Transverse colon (tissue), 4 donors: Measurements from ENCODE around the gene AQP11. TPM values are rescaled to one million over a fixed set of nuclear protein-coding genes. Genes with fewer than 3 reads are reported as not detected.
A peak's percentile ranks its signal among the peaks of the same experiment; 100 is the strongest.

Source experiments
- DNase-seq: peaks from one replicate; pipeline ENCODE4 v3.0.0-alpha.2; 2019
- H3K27ac ChIP-seq, 4 donors: fragments of 200-600 bp; sonication (generic); 2 replicates each; pipeline ENCODE4 v1.5.1; 2016 to 2018; ENCODE audit warnings: inconsistent platforms in 4 of 4
- H3K27me3 ChIP-seq: fragments of 200-600 bp; sonication (generic); 2 replicates; pipeline ENCODE4 v1.5.1; 2017; ENCODE audit warnings: inconsistent platforms
- H3K36me3 ChIP-seq, 4 donors: fragments of 200-600 bp; sonication (generic); 2 replicates each; pipeline ENCODE4 v1.5.1; 2017 to 2019; ENCODE audit warnings: inconsistent platforms in 4 of 4
- H3K4me1 ChIP-seq, 4 donors: fragments of 200-600 bp; sonication (generic); 2 replicates each; pipeline ENCODE4 v1.5.1; 2017 to 2020; ENCODE audit warnings: inconsistent platforms in 4 of 4
- H3K4me3 ChIP-seq, 4 donors: fragments of 200-600 bp; sonication (generic); 1 replicate in 1 of 4; 2 replicates in 3 of 4; pipeline versions ENCODE4 v1.5.1 to v1.6.1; 2017 to 2019; ENCODE audit warnings: inconsistent platforms in 4 of 4
- H3K9me3 ChIP-seq, 2 donors: fragments of 200-600 bp; sonication (generic); 2 replicates each; pipeline ENCODE4 v1.5.1; 2017 to 2019; ENCODE audit warnings: inconsistent platforms in 2 of 2
- CTCF ChIP-seq, 5 experiments: fragments of 200-600 bp in 3 of 5; fragments of 450-650 bp in 2 of 5; sonication (generic) in 3 of 5; IDR thresholded peaks; 1 replicate in 2 of 5; 2 replicates in 3 of 5; pipeline ENCODE4 v1.5.1; 2016 to 2017; ENCODE audit warnings: antibody characterized with exemption in 5 of 5, inconsistent platforms in 3 of 5, mild to moderate bottlenecking in 2 of 5, moderate library complexity in 1 of 5
- EP300 ChIP-seq: sonication (generic); formaldehyde crosslinking; IDR thresholded peaks from one replicate; pipeline ENCODE4 v1.6.1; 2017; ENCODE audit warnings: antibody characterized with exemption, low read depth
- POLR2A ChIP-seq: fragments of 450-650 bp; IDR thresholded peaks from one replicate; pipeline ENCODE4 v1.6.1; 2016; ENCODE audit warnings: antibody characterized with exemption, mild to moderate bottlenecking, moderate library complexity
- POLR2AphosphoS5 ChIP-seq, 3 donors: sonication (generic); formaldehyde crosslinking; IDR thresholded peaks; one replicate each; pipeline ENCODE4 v1.6.1; 2016; ENCODE audit warnings: antibody characterized with exemption in 3 of 3
- WGBS, 2 donors: methylation state at CpG; one replicate each; pipeline ENCODE4 v1.1.5; 2018; ENCODE audit warnings: low coverage in 1 of 2; 5-methylcytosine and 5-hydroxymethylcytosine counted together
- in situ Hi-C, 4 donors: fragments of 200-750 bp; cut with MboI; loops; one replicate each; pipeline versions ENCODE4 v1.15.0 to v1.15.1; 2017; ENCODE audit warnings: low sequenced_read_pairs in 3 of 4, low pct_ligation_motif_present in 1 of 4, low pct_unique_long_range_greater_than_20kb in 1 of 4
- intact Hi-C: fragments of 100-400 bp; cut with DNase I; formaldehyde crosslinking; loops from one replicate; pipeline ENCODE4 v1.15.1; 2023; ENCODE audit warnings: low total_unique reads
- total RNA-seq, 4 donors: library from RNA; depleted of rRNA; stranded (reverse); fragments of >200 nt; gene quantifications; one replicate each; pipeline ENCODE4 v1.1.0, GENCODE V29; 2016

AQP11 gene
- total RNA-seq, 4 donors from 2014 or later, result 2.6 to 10.2 (median 7.4) TPM

DNA sequence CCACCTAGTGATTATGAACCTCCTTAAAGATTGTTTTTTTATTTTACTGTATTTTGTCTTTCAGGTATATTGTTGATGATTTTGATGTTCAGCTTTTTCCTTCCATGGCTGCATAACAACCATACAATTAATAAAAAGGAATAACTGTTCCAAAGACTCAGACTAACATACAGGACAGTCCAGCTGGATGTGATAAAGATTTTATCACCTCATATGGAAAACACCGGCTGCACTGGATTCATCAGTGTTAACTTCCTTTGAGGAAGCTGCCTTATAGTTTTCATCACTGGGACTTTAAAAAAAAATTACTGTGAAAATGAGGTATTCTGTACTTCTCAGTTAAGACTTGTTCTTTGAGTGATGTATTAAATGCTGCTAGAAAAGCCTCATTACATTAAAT is 19.5 kb downstream of the AQP11 start:
- Histone ChIP-seq H3K4me3 (no peak overlapping the region), H3K4me1 (no peaks in the 10 kb centered on the region), H3K9me3 (no peaks in the 10 kb centered on the region), H3K36me3 (peaks cover 0 to 12% (median 6%) of the 10 kb centered on the region in 4 donors), H3K27ac (no peak overlapping the region), H3K27me3 (no peaks in the 10 kb centered on the region)
- 30 to 68% methylated on average over 1 of the region's 1 CpG for WGBS, 2 donors
- intact Hi-C loops (no loop called here), in situ Hi-C loops (no loop called here)
- no peak for TF ChIP-seq CTCF (IDR thresholded peaks at IDR 0.05)
- TF ChIP-seq EP300, result no peak
- TF ChIP-seq POLR2AphosphoS5 (IDR thresholded peaks at IDR 0.05), result no peak
- no peak for DNase-seq

DNA sequence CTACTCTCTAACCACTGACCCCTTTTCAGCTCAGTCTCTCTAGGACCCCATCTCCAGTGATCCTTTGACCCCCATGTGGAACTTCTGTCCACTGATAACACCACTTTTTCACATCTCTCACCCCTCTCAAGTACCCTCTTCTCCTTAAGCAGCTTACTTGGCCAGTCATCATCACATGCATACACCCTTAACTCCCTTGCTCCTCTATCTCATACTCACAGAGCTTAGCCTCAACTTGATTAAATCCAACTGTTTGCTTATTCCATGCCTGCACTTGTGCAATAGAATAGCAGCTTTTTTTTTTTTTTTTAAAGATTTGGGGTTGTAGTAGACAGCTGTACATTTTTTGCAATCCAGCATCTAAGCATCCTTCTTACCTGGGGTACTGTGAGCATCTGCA is 22.2 kb downstream of the AQP11 start:
- Histone ChIP-seq H3K36me3 (peaks cover 0 to 20% (median 7%) of the 10 kb centered on the region in 4 donors), H3K27ac (no peak overlapping the region), H3K9me3 (no peaks in the 10 kb centered on the region), H3K27me3 (no peaks in the 10 kb centered on the region), H3K4me1 (no peaks in the 10 kb centered on the region), H3K4me3 (no peak overlapping the region)
- DNase-seq, result no peak
- TF ChIP-seq POLR2AphosphoS5 (IDR thresholded peaks at IDR 0.05) (no peak), EP300 (no peak), POLR2A (no peak), CTCF (IDR thresholded peaks at IDR 0.05) (no peak)
- intact Hi-C loops (no loop called here), in situ Hi-C loops (no loop called here)

- Histone ChIP-seq H3K36me3 (peaks cover 0 to 24% (median 10%) of the 10 kb centered on the region in 4 donors), H3K4me1 (no peaks in the 10 kb centered on the region), H3K4me3 (no peak overlapping the region), H3K9me3 (no peaks in the 10 kb centered on the region), H3K27me3 (no peaks in the 10 kb centered on the region), H3K27ac (no peak overlapping the region)
- intact Hi-C loops (no loop called here), in situ Hi-C loops (no loop called here)
- TF ChIP-seq POLR2AphosphoS5 (IDR thresholded peaks at IDR 0.05), result no peak
- no peak for TF ChIP-seq CTCF (IDR thresholded peaks at IDR 0.05)
- TF ChIP-seq POLR2A, result no peak
- TF ChIP-seq EP300, result no peak
- 72 to 89% methylated on average over 1 to 3 of the region's 3 CpGs for WGBS, 2 donors
- no peak for DNase-seq
Measured at GRCh38 chr11:77617892-77618291, 28.1 kb downstream of the AQP11 start.

- in situ Hi-C loops, result no loop called here
- Histone ChIP-seq H3K36me3 (peaks cover 0 to 36% (median 18%) of the 10 kb centered on the region in 4 donors), H3K4me1 (no peaks in the 10 kb centered on the region), H3K27ac (no peak overlapping the region), H3K4me3 (no peak overlapping the region), H3K9me3 (no peaks in the 10 kb centered on the region), H3K27me3 (no peaks in the 10 kb centered on the region)
- 86 to 87% methylated on average over 3 of the region's 3 CpGs for WGBS, 2 donors
- intact Hi-C loops, result no loop called here
- DNase-seq, result no peak
- no peak for TF ChIP-seq POLR2A
- peak; percentile 59 to 71 (median 67) for TF ChIP-seq CTCF (IDR thresholded peaks at IDR 0.05)
- TF ChIP-seq EP300, result no peak
- TF ChIP-seq POLR2AphosphoS5 (IDR thresholded peaks at IDR 0.05), result no peak
Measured at GRCh38 chr11:77619576-77620198, 29.9 kb downstream of the AQP11 start.
